K562 (cell line): ENCODE data around the gene AIG1.

Experiments used
- CBX2 ChIP-seq: fragments of 200-600 bp; sonication (generic); IDR thresholded peaks from one replicate; pipeline ENCODE4 v1.6.1; 2012; ENCODE audit warnings: mild to moderate bottlenecking, low read length, inconsistent platforms; ENCODE audit not compliant: insufficient read depth, poor library complexity, severe bottlenecking
- PHF8 ChIP-seq: fragments of 200-600 bp; sonication (generic); IDR thresholded peaks from 2 replicates; pipeline ENCODE4 v1.6.1; 2012; ENCODE audit warnings: mixed run types, mild to moderate bottlenecking, inconsistent platforms, low read length, moderate library complexity, borderline replicate concordance
- TF ChIP-seq, protein P1 (sequence below): fragments of 450-650 bp; formaldehyde crosslinking; IDR thresholded peaks from 2 replicates; pipeline ENCODE4 v1.4.0; 2020; ENCODE audit warnings: mild to moderate bottlenecking, moderate library complexity
- TF ChIP-seq, protein P2 (sequence below): sonication (generic); formaldehyde crosslinking; IDR thresholded peaks from 2 replicates; pipeline ENCODE4 v1.8.0; 2023; ENCODE audit warnings: mild to moderate bottlenecking, missing genetic modification reagents

DNA sequence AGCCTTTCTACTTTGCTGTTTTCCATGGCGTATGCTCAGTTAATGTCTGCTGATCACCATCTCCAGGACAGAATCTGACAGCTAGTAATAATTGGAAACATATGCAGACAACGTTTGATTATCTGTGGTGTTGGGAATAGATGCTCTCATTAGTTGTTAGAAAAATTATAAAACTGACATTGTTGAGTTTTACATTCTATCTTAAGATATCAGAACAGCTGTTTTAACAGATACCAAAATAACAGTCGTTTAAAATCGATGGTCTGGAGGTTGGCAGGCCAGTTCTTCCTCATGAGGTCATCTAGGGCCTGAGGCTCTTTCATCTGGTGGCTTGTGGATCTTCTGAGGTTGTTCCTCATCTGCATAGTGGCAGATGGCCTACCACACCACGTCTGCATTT lies 137.6 kb downstream of the AIG1 start:
- TF ChIP-seq, protein P1, sequence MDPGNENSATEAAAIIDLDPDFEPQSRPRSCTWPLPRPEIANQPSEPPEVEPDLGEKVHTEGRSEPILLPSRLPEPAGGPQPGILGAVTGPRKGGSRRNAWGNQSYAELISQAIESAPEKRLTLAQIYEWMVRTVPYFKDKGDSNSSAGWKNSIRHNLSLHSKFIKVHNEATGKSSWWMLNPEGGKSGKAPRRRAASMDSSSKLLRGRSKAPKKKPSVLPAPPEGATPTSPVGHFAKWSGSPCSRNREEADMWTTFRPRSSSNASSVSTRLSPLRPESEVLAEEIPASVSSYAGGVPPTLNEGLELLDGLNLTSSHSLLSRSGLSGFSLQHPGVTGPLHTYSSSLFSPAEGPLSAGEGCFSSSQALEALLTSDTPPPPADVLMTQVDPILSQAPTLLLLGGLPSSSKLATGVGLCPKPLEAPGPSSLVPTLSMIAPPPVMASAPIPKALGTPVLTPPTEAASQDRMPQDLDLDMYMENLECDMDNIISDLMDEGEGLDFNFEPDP (CRISPR knock-in tag) = no peak
- TF ChIP-seq CBX2 (no peak), PHF8 (no peak)
- TF ChIP-seq, protein P2, sequence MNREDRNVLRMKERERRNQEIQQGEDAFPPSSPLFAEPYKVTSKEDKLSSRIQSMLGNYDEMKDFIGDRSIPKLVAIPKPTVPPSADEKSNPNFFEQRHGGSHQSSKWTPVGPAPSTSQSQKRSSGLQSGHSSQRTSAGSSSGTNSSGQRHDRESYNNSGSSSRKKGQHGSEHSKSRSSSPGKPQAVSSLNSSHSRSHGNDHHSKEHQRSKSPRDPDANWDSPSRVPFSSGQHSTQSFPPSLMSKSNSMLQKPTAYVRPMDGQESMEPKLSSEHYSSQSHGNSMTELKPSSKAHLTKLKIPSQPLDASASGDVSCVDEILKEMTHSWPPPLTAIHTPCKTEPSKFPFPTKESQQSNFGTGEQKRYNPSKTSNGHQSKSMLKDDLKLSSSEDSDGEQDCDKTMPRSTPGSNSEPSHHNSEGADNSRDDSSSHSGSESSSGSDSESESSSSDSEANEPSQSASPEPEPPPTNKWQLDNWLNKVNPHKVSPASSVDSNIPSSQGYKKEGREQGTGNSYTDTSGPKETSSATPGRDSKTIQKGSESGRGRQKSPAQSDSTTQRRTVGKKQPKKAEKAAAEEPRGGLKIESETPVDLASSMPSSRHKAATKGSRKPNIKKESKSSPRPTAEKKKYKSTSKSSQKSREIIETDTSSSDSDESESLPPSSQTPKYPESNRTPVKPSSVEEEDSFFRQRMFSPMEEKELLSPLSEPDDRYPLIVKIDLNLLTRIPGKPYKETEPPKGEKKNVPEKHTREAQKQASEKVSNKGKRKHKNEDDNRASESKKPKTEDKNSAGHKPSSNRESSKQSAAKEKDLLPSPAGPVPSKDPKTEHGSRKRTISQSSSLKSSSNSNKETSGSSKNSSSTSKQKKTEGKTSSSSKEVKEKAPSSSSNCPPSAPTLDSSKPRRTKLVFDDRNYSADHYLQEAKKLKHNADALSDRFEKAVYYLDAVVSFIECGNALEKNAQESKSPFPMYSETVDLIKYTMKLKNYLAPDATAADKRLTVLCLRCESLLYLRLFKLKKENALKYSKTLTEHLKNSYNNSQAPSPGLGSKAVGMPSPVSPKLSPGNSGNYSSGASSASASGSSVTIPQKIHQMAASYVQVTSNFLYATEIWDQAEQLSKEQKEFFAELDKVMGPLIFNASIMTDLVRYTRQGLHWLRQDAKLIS (CRISPR knock-in tag) = no peak
